H9 (cell line): Measurements from ENCODE around the gene NUP88. TPM values are rescaled to one million over a fixed set of nuclear protein-coding genes. Genes with fewer than 3 reads are reported as not detected.

Experiments
- DNase-seq: peaks from one replicate; pipeline ENCODE4 v3.0.0-alpha.2; 2017
- H2AFZ ChIP-seq: one replicate; pipeline ENCODE4 v1.6.1; 2013; ENCODE audit warnings: mild to moderate bottlenecking, low read length, control low read depth, moderate library complexity
- H2AK5ac ChIP-seq: 2 replicates; pipeline ENCODE4 v1.6.1; 2013; ENCODE audit warnings: low read length, control low read depth, mixed read lengths; ENCODE audit not compliant: insufficient read length
- H2BK120ac ChIP-seq: one replicate; pipeline ENCODE4 v1.6.1; 2013; ENCODE audit warnings: low read depth, mild to moderate bottlenecking, low read length, control low read depth, inconsistent platforms; ENCODE audit not compliant: poor library complexity, severe bottlenecking
- H2BK12ac ChIP-seq: 2 replicates; pipeline ENCODE4 v1.6.1; 2013; ENCODE audit warnings: low read length, control low read depth, mixed read lengths, low read depth; ENCODE audit not compliant: insufficient read length
- H2BK15ac ChIP-seq: 2 replicates; pipeline ENCODE4 v1.6.1; 2013; ENCODE audit warnings: low read depth, low read length, control low read depth
- H2BK20ac ChIP-seq: one replicate; pipeline ENCODE4 v1.6.1; 2013; ENCODE audit warnings: low read depth, mild to moderate bottlenecking, low read length, control low read depth, inconsistent platforms; ENCODE audit not compliant: poor library complexity, severe bottlenecking
- H2BK5ac ChIP-seq: 2 replicates; pipeline ENCODE4 v1.6.1; 2013; ENCODE audit warnings: low read length, control low read depth, mixed read lengths; ENCODE audit not compliant: insufficient read length
- H3K14ac ChIP-seq: 2 replicates; pipeline ENCODE4 v1.6.1; 2013; ENCODE audit warnings: low read length, control low read depth; ENCODE audit not compliant: insufficient read depth
- H3K18ac ChIP-seq: 2 replicates; pipeline ENCODE4 v1.6.1; 2013; ENCODE audit warnings: low read depth, mild to moderate bottlenecking, mixed read lengths, low read length, control low read depth; ENCODE audit not compliant: insufficient read length
- H3K23ac ChIP-seq: 2 replicates; pipeline ENCODE4 v1.6.1; 2013; ENCODE audit warnings: low read length, control low read depth, mixed read lengths, low read depth; ENCODE audit not compliant: insufficient read length
- H3K23me2 ChIP-seq: 2 replicates; pipeline ENCODE4 v1.6.1; 2013; ENCODE audit warnings: low read depth, mild to moderate bottlenecking, mixed read lengths, low read length, control low read depth; ENCODE audit not compliant: insufficient read length, poor library complexity, severe bottlenecking
- H3K27ac ChIP-seq: 2 replicates; pipeline ENCODE4 v1.5.1; 2013; ENCODE audit warnings: low read length, control low read depth, mixed read lengths, low read depth; ENCODE audit not compliant: insufficient read length
- H3K27me3 ChIP-seq: 2 replicates; pipeline ENCODE4 v1.6.1; 2013; ENCODE audit warnings: low read length, control low read depth, inconsistent platforms; ENCODE audit not compliant: insufficient read depth
- H3K4ac ChIP-seq: 2 replicates; pipeline ENCODE4 v1.6.1; 2013; ENCODE audit warnings: low read depth, mild to moderate bottlenecking, control low read depth, inconsistent platforms, low read length, moderate library complexity
- H3K4me1 ChIP-seq: 2 replicates; pipeline ENCODE4 v1.6.1; 2013; ENCODE audit warnings: low read length, control low read depth, inconsistent platforms; ENCODE audit not compliant: insufficient read depth
- H3K4me2 ChIP-seq: 2 replicates; pipeline ENCODE4 v1.6.1; 2013; ENCODE audit warnings: low read length, control low read depth, mixed read lengths; ENCODE audit not compliant: insufficient read length, insufficient read depth
- H3K56ac ChIP-seq: 2 replicates; pipeline ENCODE4 v1.6.1; 2013; ENCODE audit warnings: low read depth, mild to moderate bottlenecking, mixed read lengths, low read length, control low read depth; ENCODE audit not compliant: insufficient read length
- H3K79me1 ChIP-seq: 2 replicates; pipeline ENCODE4 v1.6.1; 2013; ENCODE audit warnings: low read depth, mild to moderate bottlenecking, moderate library complexity, low read length, control low read depth, inconsistent platforms; ENCODE audit not compliant: insufficient read depth, poor library complexity, severe bottlenecking
- H3K79me2 ChIP-seq: 2 replicates; pipeline ENCODE4 v1.6.1; 2013; ENCODE audit warnings: low read length, control low read depth, inconsistent platforms; ENCODE audit not compliant: insufficient read depth
- H3K9ac ChIP-seq: 2 replicates; pipeline ENCODE4 v1.6.1; 2013; ENCODE audit warnings: low read length, control low read depth, mixed read lengths; ENCODE audit not compliant: insufficient read length; ENCODE audit errors: extremely low read depth
- H3K9me3 ChIP-seq: one replicate; pipeline ENCODE4 v1.6.1; 2013; ENCODE audit warnings: low read depth, low read length, inconsistent platforms; ENCODE audit not compliant: control insufficient read depth
- H3T11ph ChIP-seq: one replicate; pipeline ENCODE4 v1.6.1; 2013; ENCODE audit warnings: mild to moderate bottlenecking, low read length, control low read depth, inconsistent platforms
- H4K20me1 ChIP-seq: one replicate; pipeline ENCODE4 v1.6.1; 2013; ENCODE audit not compliant: control insufficient read depth, insufficient read length, insufficient read depth
- H4K5ac ChIP-seq: 2 replicates; pipeline ENCODE4 v1.6.1; 2013; ENCODE audit warnings: low read depth, mild to moderate bottlenecking, mixed read lengths, low read length, control low read depth; ENCODE audit not compliant: insufficient read length
- H4K8ac ChIP-seq: replicated peaks from 2 replicates; pipeline ENCODE4 v1.6.1; 2013; ENCODE audit warnings: low read length, control low read depth, mixed read lengths, low read depth; ENCODE audit not compliant: insufficient read length
- H4K91ac ChIP-seq: 2 replicates; pipeline ENCODE4 v1.6.1; 2013; ENCODE audit warnings: low read depth, mild to moderate bottlenecking, moderate library complexity, mixed read lengths, low read length, control low read depth; ENCODE audit not compliant: insufficient read length
- H3K27ac Mint-ChIP-seq, 3 experiments: 2 replicates in 2 of 3; 3 replicates in 1 of 3; pipeline ENCODE4 v1.8.0; 2020 to 2021; ENCODE audit warnings: mixed read lengths in 3 of 3, mild to moderate bottlenecking in 1 of 3, moderate library complexity in 1 of 3
- H3K27me3 Mint-ChIP-seq: 2 replicates; pipeline ENCODE4 v1.8.0; 2021; ENCODE audit warnings: low read depth, mild to moderate bottlenecking, moderate library complexity, mixed read lengths
- H3K36me3 Mint-ChIP-seq, 3 experiments: 2 replicates in 2 of 3; 3 replicates in 1 of 3; pipeline ENCODE4 v1.8.0; 2020 to 2021; ENCODE audit warnings: low read depth in 3 of 3, mixed read lengths in 3 of 3; ENCODE audit not compliant: insufficient read depth in 1 of 3
- H3K4me1 Mint-ChIP-seq, 2 experiments: 2 replicates each; pipeline ENCODE4 v1.8.0; 2020; ENCODE audit warnings: mixed read lengths in 2 of 2
- H3K4me3 Mint-ChIP-seq, 2 experiments: 2 replicates in 1 of 2; 3 replicates in 1 of 2; pipeline ENCODE4 v1.8.0; 2020 to 2021; ENCODE audit warnings: mild to moderate bottlenecking in 2 of 2, mixed read lengths in 2 of 2, moderate library complexity in 1 of 2
- H3K9me3 Mint-ChIP-seq, 2 experiments: 2 replicates in 1 of 2; 3 replicates in 1 of 2; pipeline ENCODE4 v1.8.0; 2020; ENCODE audit warnings: mild to moderate bottlenecking in 2 of 2, mixed read lengths in 2 of 2, moderate library complexity in 1 of 2
- CTCF ChIP-seq: fragments of 200-600 bp; sonication (generic); conservative IDR thresholded peaks from 3 replicates; pipeline ENCODE4 v1.8.0; 2021; ENCODE audit warnings: antibody characterized with exemption, mild to moderate bottlenecking
- WGBS: extraction: QIAGEN DNeasy Blood & Tissue Kit; methylation state at CpG from one replicate; pipeline ENCODE4 v1.1.7; 2013; ENCODE audit warnings: missing lambda C conversion rate, low lambda C conversion rate, mixed read lengths; ENCODE audit not compliant: insufficient read length; ENCODE audit errors: extremely low coverage; 5-methylcytosine and 5-hydroxymethylcytosine counted together
- total RNA-seq: library from RNA; stranded (reverse); gene quantifications from 2 replicates; pipeline ENCODE4 v1.2.1, GENCODE V29; 2021

The NUP88 gene
- total RNA-seq, 1 experiment from 2014 or later, result 98.2 TPM

GRCh38 chr17:5444209-5444608 lies 24.7 kb upstream of the NUP88 start:
- no peak overlapping the region for H2BK5ac ChIP-seq
- no peak overlapping the region for H3K4me3 Mint-ChIP-seq
- no peak overlapping the region for H2BK120ac ChIP-seq
- H2BK12ac ChIP-seq, result no peak overlapping the region
- no peak overlapping the region for H3K14ac ChIP-seq
- H4K8ac ChIP-seq, result no peak overlapping the region
- H3K27me3 Mint-ChIP-seq, result no peaks in the 10 kb centered on the region
- no peaks in the 10 kb centered on the region for H3K27me3 ChIP-seq
- H3K27ac ChIP-seq, result no peak overlapping the region
- no peak overlapping the region for H2AK5ac ChIP-seq
- no peak overlapping the region for H4K91ac ChIP-seq
- no peak overlapping the region for H3K9ac ChIP-seq
- H3K79me1 ChIP-seq, result no peaks in the 10 kb centered on the region
- H3K23ac ChIP-seq, result no peak overlapping the region
- H3K18ac ChIP-seq, result no peak overlapping the region
- H4K20me1 ChIP-seq, result no peaks in the 10 kb centered on the region
- no peaks in the 10 kb centered on the region for H3K4me1 ChIP-seq
- no peaks in the 10 kb centered on the region for H3K79me2 ChIP-seq
- H3K4me2 ChIP-seq, result no peak overlapping the region
- no peaks in the 10 kb centered on the region for H3K23me2 ChIP-seq
- H3K27ac Mint-ChIP-seq, result no peak overlapping the region
- no peak overlapping the region for H2AFZ ChIP-seq
- peaks cover 39 to 68% (median 62%) of the 10 kb centered on the region in 3 experiments; a peak in 6 of 7 replicates for H3K36me3 Mint-ChIP-seq
- no peak for TF ChIP-seq CTCF
- no peak for DNase-seq
- H2BK15ac ChIP-seq, result no peak overlapping the region
- H3K4ac ChIP-seq, result no peak overlapping the region
- H3T11ph ChIP-seq, result no peak overlapping the region
- no peak overlapping the region for H3K56ac ChIP-seq
- H2BK20ac ChIP-seq, result no peak overlapping the region
- H3K9me3 Mint-ChIP-seq, result no peaks in the 10 kb centered on the region
- H3K4me1 Mint-ChIP-seq, result peaks cover 7 to 10% of the 10 kb centered on the region in 2 experiments
- H4K5ac ChIP-seq, result no peak overlapping the region
- H3K9me3 ChIP-seq, result no peaks in the 10 kb centered on the region
- no CpG with 5 or more reads among the region's 22 CpGs for WGBS
